ENCODE data around the gene QPCT. TPM values are rescaled to one million over a fixed set of nuclear protein-coding genes. Genes with fewer than 3 reads are reported as not detected.
A peak's percentile ranks its signal among the peaks of the same experiment; 100 is the strongest.

Gene QPCT
- total RNA-seq, 4 donors from 2014 or later: 1.9 to 10.9 (median 5.3) TPM

GRCh38 chr2:37302701-37303252, 41.7 kb upstream of the QPCT start:
- no peak for DNase-seq (ENCODE audit: low spot score)
- ATAC-seq (ENCODE audit: low FRiP score): no peak
- no peak for TF ChIP-seq CTCF (IDR thresholded peaks at IDR 0.05)

GRCh38 chr2:37306024-37306423, 38.4 kb upstream of the QPCT start:
- ATAC-seq (ENCODE audit: low FRiP score) (no peak), DNase-seq (ENCODE audit: low spot score) (no peak)
- no peak for TF ChIP-seq CTCF (IDR thresholded peaks at IDR 0.05)

GRCh38 chr2:37307500-37307899, 36.9 kb upstream of the QPCT start:
- no peak for DNase-seq (ENCODE audit: low spot score)
- no peak for ATAC-seq (ENCODE audit: low FRiP score)
- TF ChIP-seq CTCF (IDR thresholded peaks at IDR 0.05): no peak

- no peak for DNase-seq (ENCODE audit: low spot score)
- TF ChIP-seq CTCF (IDR thresholded peaks at IDR 0.05): no peak
- ATAC-seq (ENCODE audit: low FRiP score): no peak
These were observed 29.1 kb upstream of the QPCT start for GRCh38 chr2:37315364-37315763.

GRCh38 chr2:37316181-37316580, 28.2 kb upstream of the QPCT start:
- TF ChIP-seq CTCF (IDR thresholded peaks at IDR 0.05): no peak
- DNase-seq (ENCODE audit: low spot score): no peak
- ATAC-seq (ENCODE audit: low FRiP score): no peak

GRCh38 chr2:37317746-37318145, 26.7 kb upstream of the QPCT start:
- TF ChIP-seq CTCF (IDR thresholded peaks at IDR 0.05): no peak
- DNase-seq (ENCODE audit: low spot score) (no peak), ATAC-seq (ENCODE audit: low FRiP score) (no peak)

- DNase-seq (ENCODE audit: low spot score) (no peak), ATAC-seq (ENCODE audit: low FRiP score) (peak; percentile 66)
- TF ChIP-seq CTCF (IDR thresholded peaks at IDR 0.05): no peak
These were observed 26.0 kb upstream of the QPCT start for GRCh38 chr2:37318401-37318800.
